Esophagus mucosa (tissue), 1 donor: ENCODE measurements around the gene ATF7. TPM values are rescaled to one million over a fixed set of nuclear protein-coding genes. Genes with fewer than 3 reads are reported as not detected.
"Not testable (repeated sequence)": the region's sequence is repeated elsewhere in the genome, so short reads cannot be mapped to it uniquely, and the experiment has no call there.

Experiments
- ATAC-seq: fragments of 200-7000 bp; cut with Tn5 transposase; one replicate; pipeline ENCODE4 v1.9.1; 2020
- total RNA-seq: library from RNA; stranded (reverse); gene quantifications from one replicate; pipeline ENCODE4 v1.2.4, GENCODE V29; 2023
- donor health status: DM: yes; HTN: yes; CAD: no.

Gene ATF7
- total RNA-seq, 1 donor from 2014 or later = 29.7 TPM

DNA sequence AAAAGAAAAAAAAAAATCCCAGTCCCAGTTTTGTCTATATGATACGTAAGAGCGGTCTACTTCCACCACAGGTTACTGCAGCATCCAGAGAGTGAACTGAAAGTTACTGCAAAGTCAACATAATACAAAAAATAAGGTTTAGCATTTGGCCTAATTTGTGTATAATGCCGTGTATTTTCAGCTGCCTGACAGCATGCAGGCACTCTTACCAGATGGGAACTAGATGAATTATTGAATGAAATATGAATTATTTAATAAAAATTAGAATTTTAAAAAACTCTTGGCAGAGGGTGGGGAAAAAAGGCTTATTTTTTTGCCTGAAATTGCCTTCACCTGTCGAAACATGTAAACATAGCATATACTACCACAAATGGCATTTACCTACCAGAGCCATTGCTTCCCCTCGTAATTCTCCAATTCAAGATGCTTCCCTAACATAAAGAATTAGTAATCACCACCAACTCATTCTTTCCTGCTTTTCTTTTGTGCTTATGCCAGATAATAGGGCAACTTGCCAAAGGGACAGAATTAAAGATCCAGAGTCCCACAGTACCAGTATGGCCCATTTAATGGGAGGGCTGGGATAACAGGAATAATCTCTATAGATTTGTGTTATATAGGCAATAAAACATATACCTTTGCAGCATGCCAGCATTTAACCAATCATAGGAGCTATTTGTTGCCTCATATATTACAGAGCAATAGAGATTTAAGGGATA, 31.1 kb downstream of the ATF7 start:
- no peak for ATAC-seq

DNA sequence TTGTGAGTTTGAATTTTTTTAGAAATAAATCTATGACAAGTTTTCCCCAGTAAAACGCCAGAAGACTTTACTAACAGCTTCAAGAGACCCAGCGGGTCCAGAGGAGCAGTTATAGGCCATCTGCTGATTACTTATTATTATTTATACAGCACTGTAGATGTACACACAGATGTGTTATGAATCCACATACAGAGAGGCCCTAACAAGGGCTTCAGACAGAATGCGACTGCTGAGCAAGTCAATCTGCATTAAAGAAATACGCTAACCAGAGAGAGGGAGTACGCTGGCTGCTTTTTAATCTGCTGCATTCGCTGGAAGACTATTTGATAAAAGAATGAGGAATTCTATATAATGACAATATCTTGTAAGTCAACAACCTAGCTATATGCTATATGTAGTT, 32.5 kb downstream of the ATF7 start:
- no peak for ATAC-seq

- no peak for ATAC-seq
These were observed 33.2 kb downstream of the ATF7 start for GRCh38 chr12:53593031-53593430.

DNA sequence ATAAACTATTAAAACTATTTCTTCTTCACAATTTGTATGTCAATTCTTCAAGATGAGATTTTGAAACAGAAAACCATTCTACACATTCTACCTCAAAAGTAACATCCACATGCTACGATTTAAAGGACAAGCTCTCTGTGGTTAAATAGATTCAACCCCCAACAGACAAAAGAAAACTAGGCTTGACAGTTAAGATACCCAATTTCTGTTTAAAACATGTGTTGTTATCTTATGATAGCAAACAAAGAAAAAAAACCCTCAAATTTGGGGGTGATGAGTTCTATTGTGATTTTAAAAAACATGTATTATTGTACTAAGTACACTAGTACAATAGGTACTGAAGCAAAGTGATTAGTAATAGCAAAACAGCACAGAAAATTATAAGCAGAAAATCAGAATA, 33.8 kb downstream of the ATF7 start:
- no peak for ATAC-seq

- ATAC-seq = no peak
These were observed 34.6 kb downstream of the ATF7 start for GRCh38 chr12:53591301-53592206.

GRCh38 chr12:53590652-53591051, 35.5 kb downstream of the ATF7 start:
- no peak for ATAC-seq

DNA sequence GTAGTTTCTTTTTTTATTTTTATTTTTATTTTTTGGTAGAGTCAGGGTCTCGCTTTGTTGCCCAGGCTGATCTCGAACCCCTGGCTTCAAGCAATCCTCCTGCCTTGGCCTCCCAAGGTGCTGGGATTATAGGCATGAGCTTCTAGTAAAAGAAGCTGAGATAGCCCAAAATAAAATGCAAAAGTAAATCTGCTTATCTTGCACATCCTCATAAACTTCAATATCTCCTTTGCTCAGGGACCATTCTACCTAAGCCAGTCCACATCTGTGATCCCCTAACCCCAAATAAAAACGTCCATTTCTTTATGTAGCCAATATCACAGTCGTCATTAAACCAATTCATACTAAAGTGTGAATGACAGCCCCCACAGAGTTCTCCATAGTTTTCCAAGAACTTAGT, 36.3 kb downstream of the ATF7 start:
- ATAC-seq = no peak

GRCh38 chr12:53589423-53589822, 36.8 kb downstream of the ATF7 start:
- ATAC-seq = no peak

DNA sequence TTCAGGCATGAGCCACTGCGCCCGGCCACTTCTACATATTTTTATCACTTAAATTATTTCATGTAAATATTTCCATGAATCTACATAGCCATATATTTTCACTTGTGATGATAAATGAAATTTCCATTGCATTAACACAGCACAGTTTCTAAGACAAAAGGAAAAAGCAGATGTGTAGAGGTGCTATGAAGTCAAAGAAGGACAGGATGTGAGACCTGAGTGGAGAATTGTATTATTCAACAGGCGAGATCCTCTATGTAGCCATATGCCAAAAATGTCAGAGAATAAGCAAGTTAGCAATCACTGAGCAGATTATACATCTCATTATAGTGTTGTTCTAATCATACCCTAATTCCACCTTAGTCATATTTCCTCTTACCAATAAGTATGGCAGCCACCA, 38.1 kb downstream of the ATF7 start:
- no peak for ATAC-seq

DNA sequence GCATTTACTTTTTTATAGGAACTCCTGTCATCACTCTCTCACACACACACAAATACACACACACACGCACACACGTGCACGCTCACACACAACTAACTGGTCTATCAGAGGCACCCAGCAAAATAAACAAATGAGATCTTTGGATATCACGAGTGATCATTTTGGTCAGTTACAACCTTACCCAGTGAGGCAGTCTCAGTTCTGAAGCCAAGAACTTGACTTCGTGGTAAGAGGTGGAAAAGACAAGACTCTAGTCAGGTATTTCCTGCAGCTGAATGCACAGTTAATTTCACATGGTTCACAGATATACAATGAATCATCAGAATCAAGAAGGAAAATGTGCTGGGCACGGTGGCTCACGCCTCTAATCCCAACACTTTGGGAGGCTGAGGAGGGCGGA, 39.4 kb downstream of the ATF7 start:
- ATAC-seq = no peak

- no peak for ATAC-seq
These were observed 40.6 kb downstream of the ATF7 start for GRCh38 chr12:53585448-53586125.

DNA sequence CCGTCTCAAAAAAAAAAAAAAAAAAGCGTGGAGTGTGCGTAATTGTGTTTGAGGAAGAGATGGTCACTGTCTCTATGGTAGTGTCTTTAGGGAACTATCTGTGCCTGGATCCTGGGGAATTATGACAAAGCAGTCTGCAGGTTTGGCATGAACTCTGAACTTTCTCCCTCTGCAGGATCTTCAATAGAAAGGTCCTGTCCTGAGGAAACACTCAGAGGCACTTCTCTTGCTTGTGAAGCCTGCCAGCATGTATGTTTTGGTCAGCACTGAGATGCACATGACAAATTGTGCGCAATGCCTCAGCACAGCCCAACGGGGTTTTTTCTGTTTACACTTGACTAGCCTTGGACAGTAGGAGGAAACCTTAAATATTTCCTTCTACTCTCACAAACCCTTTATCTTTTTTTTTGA, 46.6 kb downstream of the ATF7 start:
- no peak for ATAC-seq

- no peak for ATAC-seq
These were observed 47.4 kb downstream of the ATF7 start for GRCh38 chr12:53578783-53579182.

GRCh38 chr12:53577941-53578352, 48.2 kb downstream of the ATF7 start:
- ATAC-seq = no peak

- ATAC-seq = peak; percentile 93
These were observed 50.5 kb downstream of the ATF7 start for GRCh38 chr12:53575502-53576249.

DNA sequence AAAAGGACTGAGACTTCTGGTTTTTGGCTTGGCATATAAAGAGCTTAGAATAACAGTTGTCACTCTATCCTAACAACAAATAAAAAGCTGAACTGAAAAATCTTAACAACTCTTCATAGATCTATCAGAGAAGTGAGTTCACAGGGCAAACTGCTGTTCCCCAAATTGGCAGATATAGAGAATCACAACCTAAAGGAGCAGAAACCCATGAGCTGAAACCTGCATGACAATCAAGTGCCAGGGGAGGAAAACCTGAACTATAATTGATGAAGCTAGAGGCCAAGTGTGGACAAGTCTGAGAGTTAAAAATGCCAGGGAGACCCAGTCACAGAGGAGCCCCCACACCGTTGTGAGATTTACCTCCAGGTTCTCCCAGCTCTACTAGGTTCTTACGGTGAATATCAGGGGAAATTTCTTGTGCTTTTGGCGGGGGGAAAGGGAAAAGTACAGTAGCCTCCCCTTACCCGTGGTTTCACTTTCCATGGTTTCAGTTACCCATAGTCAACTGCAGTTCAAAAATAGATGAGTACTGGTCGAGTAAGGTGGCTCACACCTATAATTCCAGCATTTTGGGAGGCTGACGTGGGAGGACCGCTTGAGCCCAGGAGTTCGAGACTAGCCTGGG, 53.9 kb downstream of the ATF7 start:
- no peak for ATAC-seq

GRCh38 chr12:53571295-53571694, 54.9 kb downstream of the ATF7 start:
- ATAC-seq = no peak

GRCh38 chr12:53568809-53569557, 57.2 kb downstream of the ATF7 start:
- ATAC-seq = no peak

GRCh38 chr12:53567961-53568808, 58.0 kb downstream of the ATF7 start:
- no peak for ATAC-seq

GRCh38 chr12:53565376-53565775, 60.8 kb downstream of the ATF7 start:
- not testable (repeated sequence) for ATAC-seq
